ENCODE results near the gene IL1RAPL1. TPM values are rescaled to one million over a fixed set of nuclear protein-coding genes. Genes with fewer than 3 reads are reported as not detected.
"Not testable (repeated sequence)": the region's sequence is repeated elsewhere in the genome, so short reads cannot be mapped to it uniquely, and the experiment has no call there.

Gene IL1RAPL1
- polyA plus RNA-seq, 4 donors, result 2.2 to 6.0 (median 2.4) TPM

DNA sequence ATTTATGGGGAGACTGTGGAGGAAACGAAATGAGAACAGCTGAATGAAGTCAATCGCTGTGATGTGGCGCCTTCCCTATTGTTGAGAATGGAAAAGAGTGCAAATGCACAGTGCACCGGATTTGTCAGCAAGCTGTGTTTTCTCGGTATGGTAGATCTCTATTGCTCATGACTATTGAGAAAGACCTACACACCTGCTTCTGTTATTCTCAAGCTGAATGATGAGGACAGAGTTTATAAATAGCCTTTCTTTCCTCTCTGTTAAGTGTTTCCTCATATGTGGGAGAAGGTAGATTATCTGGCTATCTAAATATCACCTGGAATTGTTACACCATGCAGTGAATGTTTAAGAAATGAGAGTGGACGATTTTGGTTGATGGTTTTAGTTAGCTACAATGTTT is 650.7 kb downstream of the IL1RAPL1 start:
- DNase-seq (ENCODE audit: low read depth in 4 of 4, low spot score in 3 of 4), result no peak

DNA sequence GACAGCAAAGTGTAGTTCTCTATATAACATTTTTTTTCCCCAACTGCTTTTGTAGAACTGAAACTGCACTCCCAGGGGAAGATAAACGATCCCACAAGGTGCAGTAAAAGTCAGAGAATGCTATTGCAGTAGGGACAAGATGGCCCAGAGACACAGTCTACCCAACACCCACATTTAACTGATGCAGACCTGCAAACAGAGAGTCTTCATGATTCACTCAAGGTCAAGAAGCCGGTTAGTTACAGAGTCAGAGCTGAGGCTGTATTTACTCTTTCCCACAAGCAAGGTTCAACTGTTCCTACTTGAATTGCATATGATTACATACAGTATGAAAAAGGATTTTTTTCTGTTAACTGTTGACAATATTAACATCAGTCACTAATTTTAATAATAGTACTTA is 654.6 kb downstream of the IL1RAPL1 start:
- no peak for DNase-seq (ENCODE audit: low read depth in 4 of 4, low spot score in 3 of 4)

- DNase-seq (ENCODE audit: low read depth in 4 of 4, low spot score in 3 of 4), result no peak
These were observed 655.6 kb downstream of the IL1RAPL1 start for GRCh38 chrX:29242856-29243255.

DNA sequence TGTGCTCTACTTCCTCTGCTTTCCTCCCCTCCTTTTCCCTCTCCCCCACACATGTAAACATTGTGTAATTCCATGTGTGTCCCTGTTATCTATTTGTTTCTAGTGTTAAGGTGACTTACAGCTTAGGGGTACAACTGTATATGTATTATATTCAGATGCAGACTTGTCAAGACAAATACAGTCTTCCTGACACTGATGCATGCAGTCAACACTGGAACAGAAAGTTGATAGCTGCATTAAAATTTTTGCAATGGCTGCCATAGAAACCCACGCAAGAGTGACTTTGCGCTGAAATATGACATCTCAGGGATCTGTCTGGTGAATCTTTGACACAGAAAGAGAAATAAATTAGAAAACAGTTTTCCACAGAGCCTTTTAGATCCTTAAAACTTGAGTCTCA is 656.7 kb downstream of the IL1RAPL1 start:
- no peak for DNase-seq (ENCODE audit: low read depth in 4 of 4, low spot score in 3 of 4)

GRCh38 chrX:29254515-29254914 is 667.3 kb downstream of the IL1RAPL1 start:
- no peak for DNase-seq (ENCODE audit: low read depth in 4 of 4, low spot score in 3 of 4)

DNA sequence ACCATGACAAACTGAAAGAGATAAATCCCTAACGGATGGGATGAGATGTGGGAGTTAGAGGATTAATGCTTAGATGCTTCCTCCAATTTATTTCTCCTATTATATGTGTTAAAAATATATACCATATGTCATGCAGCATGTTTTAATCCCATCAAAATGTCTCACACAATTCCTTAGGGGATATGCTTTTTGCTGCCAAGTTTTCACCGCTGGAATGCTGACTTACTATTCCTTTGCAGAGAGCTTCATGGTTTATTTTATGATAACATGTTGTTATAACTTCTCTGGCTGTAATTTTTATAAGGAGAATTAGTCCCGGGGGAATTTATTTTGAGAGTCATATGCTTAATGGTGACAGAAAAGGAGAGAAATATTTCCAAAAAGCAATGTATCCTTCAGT is 670.3 kb downstream of the IL1RAPL1 start:
- DNase-seq (ENCODE audit: low read depth in 4 of 4, low spot score in 3 of 4), result no peak

GRCh38 chrX:29269390-29269789 is 682.1 kb downstream of the IL1RAPL1 start:
- DNase-seq (ENCODE audit: low read depth in 4 of 4, low spot score in 3 of 4), result no peak

- DNase-seq (ENCODE audit: low read depth in 4 of 4, low spot score in 3 of 4), result no peak
These were observed 687.3 kb downstream of the IL1RAPL1 start for GRCh38 chrX:29274517-29274916.

- no peak for DNase-seq (ENCODE audit: low read depth in 4 of 4, low spot score in 3 of 4)
These were observed 688.7 kb downstream of the IL1RAPL1 start for GRCh38 chrX:29275928-29276327.

DNA sequence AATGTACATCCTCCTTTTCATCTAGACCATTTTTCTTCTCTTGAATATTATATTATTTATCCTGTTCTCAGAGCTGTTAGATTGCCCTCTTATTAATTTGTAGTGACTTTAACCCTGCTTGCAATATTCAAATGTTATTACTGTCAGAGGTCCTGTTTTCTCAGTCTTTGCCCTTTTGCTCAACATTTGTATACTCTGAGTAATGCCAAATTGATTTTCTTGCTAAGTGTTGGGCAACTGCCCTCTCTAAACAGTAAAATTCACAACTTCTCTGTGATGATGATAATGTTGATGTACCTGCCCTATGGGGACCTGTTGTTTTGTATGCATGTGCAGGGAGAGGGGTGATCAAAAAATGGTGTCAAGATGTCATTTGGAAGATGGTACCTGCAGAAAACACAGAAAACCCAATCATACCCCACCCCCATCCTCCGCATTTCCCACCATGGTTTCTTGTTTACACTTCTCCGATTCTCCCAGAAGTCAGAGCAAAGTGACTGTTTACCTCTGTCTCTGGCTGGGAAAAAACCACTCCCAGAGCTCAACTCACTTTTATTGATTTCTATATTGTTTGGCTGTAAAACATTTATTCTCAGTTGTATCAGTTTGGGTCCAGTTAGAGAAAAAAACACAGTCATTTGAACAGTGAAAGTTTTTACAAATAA is 694.0 kb downstream of the IL1RAPL1 start:
- DNase-seq (ENCODE audit: low read depth in 4 of 4, low spot score in 3 of 4), result no peak

DNA sequence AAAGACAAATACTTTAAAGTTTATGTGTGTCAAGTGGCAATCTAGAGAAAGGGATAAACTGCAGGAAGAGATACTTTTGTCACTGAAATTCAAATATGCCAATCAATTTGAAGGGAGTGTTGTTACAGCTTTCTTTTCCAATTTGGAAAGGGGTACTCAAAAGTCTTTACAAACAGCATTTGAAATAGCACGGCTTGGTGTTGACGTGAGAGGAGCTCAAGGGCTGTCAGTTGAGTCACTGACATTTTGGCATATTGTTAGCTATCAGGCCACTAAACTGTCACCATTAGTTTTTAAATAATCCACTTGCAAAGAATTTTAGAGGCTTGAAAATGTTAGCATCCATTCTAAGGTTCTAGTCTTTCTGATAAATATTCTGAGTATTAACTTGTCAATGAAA is 698.4 kb downstream of the IL1RAPL1 start:
- no peak for DNase-seq (ENCODE audit: low read depth in 4 of 4, low spot score in 3 of 4)

DNA sequence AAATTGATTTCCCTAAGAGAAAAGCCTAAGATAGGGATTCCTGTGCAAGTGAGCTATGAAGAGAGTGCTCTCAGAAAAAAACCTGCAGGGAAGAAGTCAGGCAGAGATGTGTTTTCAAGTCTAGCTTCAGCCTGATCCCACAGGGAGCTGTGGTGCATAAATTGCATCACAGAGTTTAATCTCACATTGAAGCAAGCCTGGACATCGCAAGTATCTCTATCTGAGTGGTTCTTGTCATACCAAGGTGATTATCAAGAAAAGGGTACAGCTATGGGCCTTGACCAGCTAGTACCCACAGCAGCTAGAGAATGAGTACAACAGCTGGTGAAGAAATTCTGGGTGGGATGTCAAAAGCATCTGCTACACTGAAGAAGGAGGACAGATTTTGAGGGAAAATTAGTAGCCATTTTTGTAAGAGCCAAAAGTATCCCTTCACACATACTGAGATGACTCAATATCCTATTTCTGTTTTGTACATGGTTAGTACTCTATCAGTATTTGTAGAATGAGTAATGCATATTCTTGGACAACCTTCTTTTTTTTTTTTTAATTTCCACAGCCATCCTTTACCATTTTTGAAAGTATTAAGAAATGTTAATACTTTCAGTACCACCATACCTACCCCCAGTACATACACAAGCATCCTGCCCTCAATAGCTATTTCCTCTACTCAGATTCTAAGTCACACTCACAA is 708.9 kb downstream of the IL1RAPL1 start:
- DNase-seq (ENCODE audit: low read depth in 4 of 4, low spot score in 3 of 4), result no peak

DNA sequence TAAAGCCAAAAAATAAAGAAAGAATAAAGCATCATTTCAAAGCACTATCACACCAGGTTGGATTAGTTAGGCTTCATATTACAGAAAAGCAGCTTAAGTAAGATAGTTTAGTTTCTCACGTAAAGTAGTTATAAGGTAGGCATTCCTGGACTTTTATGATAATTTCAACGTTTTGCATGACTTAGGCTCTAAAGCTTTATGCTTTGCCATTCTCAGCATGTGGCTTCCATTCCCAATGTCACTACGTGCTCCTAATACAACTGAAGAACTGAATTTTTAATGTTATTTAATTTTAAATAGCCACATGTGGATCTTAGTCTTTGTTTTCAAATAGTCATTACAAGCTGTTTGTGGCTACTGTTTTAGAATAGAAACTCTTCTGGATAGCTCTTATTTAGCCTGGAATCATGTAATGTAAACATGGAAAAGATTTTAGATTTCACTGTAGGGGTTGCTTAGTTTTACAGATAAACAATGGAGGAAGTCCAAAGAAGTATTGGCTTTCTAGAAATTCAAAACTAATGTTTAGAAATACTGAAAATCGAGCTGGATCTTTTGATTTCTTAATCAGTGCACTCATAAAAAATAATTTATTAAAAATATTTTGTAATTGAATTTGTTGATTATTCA is 710.0 kb downstream of the IL1RAPL1 start:
- DNase-seq (ENCODE audit: low read depth in 4 of 4, low spot score in 3 of 4), result no peak

DNA sequence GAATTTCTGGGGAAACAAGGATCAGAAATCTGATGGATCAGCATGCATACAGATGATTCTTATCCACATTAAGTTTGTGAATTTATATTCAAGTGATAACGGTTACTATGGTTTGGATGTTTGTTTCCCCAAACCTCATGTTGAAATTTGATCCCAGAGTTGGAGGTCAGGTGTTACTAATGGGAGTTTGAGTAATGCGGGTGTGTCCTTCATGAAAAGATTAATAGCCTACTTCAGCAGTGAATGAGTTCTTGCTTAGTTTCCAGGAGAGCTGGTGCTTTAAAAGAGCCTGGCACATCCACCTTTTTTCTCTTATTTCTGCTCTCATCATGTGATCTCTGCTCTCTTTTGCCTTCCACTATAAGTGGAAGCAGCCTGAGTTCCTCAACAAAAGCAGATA is 712.4 kb downstream of the IL1RAPL1 start:
- DNase-seq (ENCODE audit: low read depth in 4 of 4, low spot score in 3 of 4), result no peak

- DNase-seq (ENCODE audit: low read depth in 4 of 4, low spot score in 3 of 4), result no peak
These were observed 721.5 kb downstream of the IL1RAPL1 start for GRCh38 chrX:29308726-29309125.

GRCh38 chrX:29315931-29316330 is 728.7 kb downstream of the IL1RAPL1 start:
- DNase-seq (ENCODE audit: low read depth in 4 of 4, low spot score in 3 of 4), result no peak

DNA sequence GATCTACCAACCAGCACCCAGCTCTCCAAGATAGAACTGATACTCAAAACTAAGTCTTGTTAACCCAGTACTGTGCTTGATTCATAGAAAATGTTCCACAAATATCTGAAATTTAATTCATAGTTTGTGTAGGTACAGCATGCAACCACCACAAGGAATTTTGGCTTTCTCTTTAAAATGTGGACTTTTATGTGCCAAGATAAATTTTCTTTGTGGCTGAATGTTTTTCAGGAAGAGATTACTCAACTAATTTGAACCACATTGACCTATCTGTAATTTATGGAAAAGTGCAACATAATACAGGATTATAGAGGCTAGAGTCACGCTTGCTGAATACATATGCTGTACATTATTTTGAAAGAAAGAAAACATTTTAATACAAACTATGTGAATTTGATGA is 730.8 kb downstream of the IL1RAPL1 start:
- DNase-seq (ENCODE audit: low read depth in 4 of 4, low spot score in 3 of 4), result no peak

- DNase-seq (ENCODE audit: low read depth in 4 of 4, low spot score in 3 of 4), result not testable (repeated sequence)
These were observed 745.2 kb downstream of the IL1RAPL1 start for GRCh38 chrX:29332429-29332828.

DNA sequence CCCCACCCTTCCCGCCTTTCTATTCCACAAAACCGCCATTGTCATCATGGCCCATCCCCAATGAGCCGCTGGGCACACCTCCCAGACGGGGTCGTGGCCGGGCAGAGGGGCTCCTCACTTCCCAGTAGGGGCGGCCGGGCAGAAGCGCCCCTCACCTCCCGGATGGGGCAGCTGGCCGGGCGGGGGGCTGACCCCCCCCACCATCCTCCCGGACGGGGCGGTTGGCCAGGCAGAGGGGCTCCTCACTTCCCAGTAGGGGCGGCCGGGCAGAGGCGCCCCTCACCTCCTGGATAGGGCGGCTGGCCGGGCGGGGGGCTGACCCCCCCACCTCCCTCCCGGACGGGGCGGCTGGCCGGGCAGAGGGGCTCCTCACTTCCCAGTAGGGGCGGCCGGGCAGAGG is 745.8 kb downstream of the IL1RAPL1 start:
- not testable (repeated sequence) for DNase-seq (ENCODE audit: low read depth in 4 of 4, low spot score in 3 of 4)

- no peak for DNase-seq (ENCODE audit: low read depth in 4 of 4, low spot score in 3 of 4)
These were observed 761.0 kb downstream of the IL1RAPL1 start for GRCh38 chrX:29348288-29348687.

DNA sequence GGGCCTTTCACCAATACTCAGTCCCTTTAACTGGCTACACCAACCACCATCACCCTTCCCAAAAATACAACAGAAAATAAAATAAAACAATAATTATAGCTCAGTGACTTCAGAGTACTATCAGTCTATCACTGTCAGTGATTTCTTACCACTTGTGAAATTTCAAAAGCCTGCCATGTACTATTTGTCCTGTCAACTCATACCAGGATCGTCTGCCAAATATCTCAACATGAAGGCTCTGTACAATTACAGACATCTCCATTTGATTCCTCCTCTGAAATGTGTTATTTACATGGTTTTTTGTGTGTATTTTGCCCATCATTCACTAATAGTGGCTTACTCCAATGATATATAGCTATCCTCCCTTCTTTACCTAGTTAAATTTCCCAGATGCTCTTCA is 772.0 kb downstream of the IL1RAPL1 start:
- no peak for DNase-seq (ENCODE audit: low read depth in 4 of 4, low spot score in 3 of 4)

GRCh38 chrX:29374765-29375164 is 787.5 kb downstream of the IL1RAPL1 start:
- not testable (repeated sequence) for DNase-seq (ENCODE audit: low read depth in 4 of 4, low spot score in 3 of 4)

All from left renal pelvis (tissue), 4 donors.